H9 (cell line): ENCODE measurements around the gene VPS51. TPM values are rescaled to one million over a fixed set of nuclear protein-coding genes. Genes with fewer than 3 reads are reported as not detected.

Source experiments
- DNase-seq: peaks from one replicate; pipeline ENCODE4 v3.0.0-alpha.2; 2017
- H2AFZ ChIP-seq: one replicate; pipeline ENCODE4 v1.6.1; 2013; ENCODE audit warnings: mild to moderate bottlenecking, low read length, control low read depth, moderate library complexity
- H2AK5ac ChIP-seq: 2 replicates; pipeline ENCODE4 v1.6.1; 2013; ENCODE audit warnings: low read length, control low read depth, mixed read lengths; ENCODE audit not compliant: insufficient read length
- H2BK120ac ChIP-seq: one replicate; pipeline ENCODE4 v1.6.1; 2013; ENCODE audit warnings: low read depth, mild to moderate bottlenecking, low read length, control low read depth, inconsistent platforms; ENCODE audit not compliant: poor library complexity, severe bottlenecking
- H2BK12ac ChIP-seq: 2 replicates; pipeline ENCODE4 v1.6.1; 2013; ENCODE audit warnings: low read length, control low read depth, mixed read lengths, low read depth; ENCODE audit not compliant: insufficient read length
- H2BK15ac ChIP-seq: 2 replicates; pipeline ENCODE4 v1.6.1; 2013; ENCODE audit warnings: low read depth, low read length, control low read depth
- H2BK20ac ChIP-seq: one replicate; pipeline ENCODE4 v1.6.1; 2013; ENCODE audit warnings: low read depth, mild to moderate bottlenecking, low read length, control low read depth, inconsistent platforms; ENCODE audit not compliant: poor library complexity, severe bottlenecking
- H2BK5ac ChIP-seq: 2 replicates; pipeline ENCODE4 v1.6.1; 2013; ENCODE audit warnings: low read length, control low read depth, mixed read lengths; ENCODE audit not compliant: insufficient read length
- H3K14ac ChIP-seq: 2 replicates; pipeline ENCODE4 v1.6.1; 2013; ENCODE audit warnings: low read length, control low read depth; ENCODE audit not compliant: insufficient read depth
- H3K18ac ChIP-seq: 2 replicates; pipeline ENCODE4 v1.6.1; 2013; ENCODE audit warnings: low read depth, mild to moderate bottlenecking, mixed read lengths, low read length, control low read depth; ENCODE audit not compliant: insufficient read length
- H3K23ac ChIP-seq: 2 replicates; pipeline ENCODE4 v1.6.1; 2013; ENCODE audit warnings: low read length, control low read depth, mixed read lengths, low read depth; ENCODE audit not compliant: insufficient read length
- H3K23me2 ChIP-seq: 2 replicates; pipeline ENCODE4 v1.6.1; 2013; ENCODE audit warnings: low read depth, mild to moderate bottlenecking, mixed read lengths, low read length, control low read depth; ENCODE audit not compliant: insufficient read length, poor library complexity, severe bottlenecking
- H3K27ac ChIP-seq: 2 replicates; pipeline ENCODE4 v1.5.1; 2013; ENCODE audit warnings: low read length, control low read depth, mixed read lengths, low read depth; ENCODE audit not compliant: insufficient read length
- H3K27me3 ChIP-seq: 2 replicates; pipeline ENCODE4 v1.6.1; 2013; ENCODE audit warnings: low read length, control low read depth, inconsistent platforms; ENCODE audit not compliant: insufficient read depth
- H3K4ac ChIP-seq: 2 replicates; pipeline ENCODE4 v1.6.1; 2013; ENCODE audit warnings: low read depth, mild to moderate bottlenecking, control low read depth, inconsistent platforms, low read length, moderate library complexity
- H3K4me1 ChIP-seq: 2 replicates; pipeline ENCODE4 v1.6.1; 2013; ENCODE audit warnings: low read length, control low read depth, inconsistent platforms; ENCODE audit not compliant: insufficient read depth
- H3K4me2 ChIP-seq: 2 replicates; pipeline ENCODE4 v1.6.1; 2013; ENCODE audit warnings: low read length, control low read depth, mixed read lengths; ENCODE audit not compliant: insufficient read length, insufficient read depth
- H3K56ac ChIP-seq: 2 replicates; pipeline ENCODE4 v1.6.1; 2013; ENCODE audit warnings: low read depth, mild to moderate bottlenecking, mixed read lengths, low read length, control low read depth; ENCODE audit not compliant: insufficient read length
- H3K79me1 ChIP-seq: 2 replicates; pipeline ENCODE4 v1.6.1; 2013; ENCODE audit warnings: low read depth, mild to moderate bottlenecking, moderate library complexity, low read length, control low read depth, inconsistent platforms; ENCODE audit not compliant: insufficient read depth, poor library complexity, severe bottlenecking
- H3K79me2 ChIP-seq: 2 replicates; pipeline ENCODE4 v1.6.1; 2013; ENCODE audit warnings: low read length, control low read depth, inconsistent platforms; ENCODE audit not compliant: insufficient read depth
- H3K9ac ChIP-seq: 2 replicates; pipeline ENCODE4 v1.6.1; 2013; ENCODE audit warnings: low read length, control low read depth, mixed read lengths; ENCODE audit not compliant: insufficient read length; ENCODE audit errors: extremely low read depth
- H3K9me3 ChIP-seq: one replicate; pipeline ENCODE4 v1.6.1; 2013; ENCODE audit warnings: low read depth, low read length, inconsistent platforms; ENCODE audit not compliant: control insufficient read depth
- H3T11ph ChIP-seq: one replicate; pipeline ENCODE4 v1.6.1; 2013; ENCODE audit warnings: mild to moderate bottlenecking, low read length, control low read depth, inconsistent platforms
- H4K20me1 ChIP-seq: one replicate; pipeline ENCODE4 v1.6.1; 2013; ENCODE audit not compliant: control insufficient read depth, insufficient read length, insufficient read depth
- H4K5ac ChIP-seq: 2 replicates; pipeline ENCODE4 v1.6.1; 2013; ENCODE audit warnings: low read depth, mild to moderate bottlenecking, mixed read lengths, low read length, control low read depth; ENCODE audit not compliant: insufficient read length
- H4K8ac ChIP-seq: replicated peaks from 2 replicates; pipeline ENCODE4 v1.6.1; 2013; ENCODE audit warnings: low read length, control low read depth, mixed read lengths, low read depth; ENCODE audit not compliant: insufficient read length
- H4K91ac ChIP-seq: 2 replicates; pipeline ENCODE4 v1.6.1; 2013; ENCODE audit warnings: low read depth, mild to moderate bottlenecking, moderate library complexity, mixed read lengths, low read length, control low read depth; ENCODE audit not compliant: insufficient read length
- H3K27ac Mint-ChIP-seq, 3 experiments: 2 replicates in 2 of 3; 3 replicates in 1 of 3; pipeline ENCODE4 v1.8.0; 2020 to 2021; ENCODE audit warnings: mixed read lengths in 3 of 3, mild to moderate bottlenecking in 1 of 3, moderate library complexity in 1 of 3
- H3K27me3 Mint-ChIP-seq: 2 replicates; pipeline ENCODE4 v1.8.0; 2021; ENCODE audit warnings: low read depth, mild to moderate bottlenecking, moderate library complexity, mixed read lengths
- H3K36me3 Mint-ChIP-seq, 3 experiments: 2 replicates in 2 of 3; 3 replicates in 1 of 3; pipeline ENCODE4 v1.8.0; 2020 to 2021; ENCODE audit warnings: low read depth in 3 of 3, mixed read lengths in 3 of 3; ENCODE audit not compliant: insufficient read depth in 1 of 3
- H3K4me1 Mint-ChIP-seq, 2 experiments: 2 replicates each; pipeline ENCODE4 v1.8.0; 2020; ENCODE audit warnings: mixed read lengths in 2 of 2
- H3K4me3 Mint-ChIP-seq, 2 experiments: 2 replicates in 1 of 2; 3 replicates in 1 of 2; pipeline ENCODE4 v1.8.0; 2020 to 2021; ENCODE audit warnings: mild to moderate bottlenecking in 2 of 2, mixed read lengths in 2 of 2, moderate library complexity in 1 of 2
- H3K9me3 Mint-ChIP-seq, 2 experiments: 2 replicates in 1 of 2; 3 replicates in 1 of 2; pipeline ENCODE4 v1.8.0; 2020; ENCODE audit warnings: mild to moderate bottlenecking in 2 of 2, mixed read lengths in 2 of 2, moderate library complexity in 1 of 2
- WGBS: extraction: QIAGEN DNeasy Blood & Tissue Kit; methylation state at CpG from one replicate; pipeline ENCODE4 v1.1.7; 2013; ENCODE audit warnings: missing lambda C conversion rate, low lambda C conversion rate, mixed read lengths; ENCODE audit not compliant: insufficient read length; ENCODE audit errors: extremely low coverage; 5-methylcytosine and 5-hydroxymethylcytosine counted together
- total RNA-seq: library from RNA; stranded (reverse); gene quantifications from 2 replicates; pipeline ENCODE4 v1.2.1, GENCODE V29; 2021
- TF ChIP-seq, protein P1 (sequence below): fragments of 200-600 bp; sonication (generic); conservative IDR thresholded peaks from 3 replicates; pipeline ENCODE4 v1.8.0; 2021; ENCODE audit warnings: antibody characterized with exemption, mild to moderate bottlenecking

Gene VPS51
- total RNA-seq, 1 experiment from 2014 or later, result 94.7 TPM

DNA sequence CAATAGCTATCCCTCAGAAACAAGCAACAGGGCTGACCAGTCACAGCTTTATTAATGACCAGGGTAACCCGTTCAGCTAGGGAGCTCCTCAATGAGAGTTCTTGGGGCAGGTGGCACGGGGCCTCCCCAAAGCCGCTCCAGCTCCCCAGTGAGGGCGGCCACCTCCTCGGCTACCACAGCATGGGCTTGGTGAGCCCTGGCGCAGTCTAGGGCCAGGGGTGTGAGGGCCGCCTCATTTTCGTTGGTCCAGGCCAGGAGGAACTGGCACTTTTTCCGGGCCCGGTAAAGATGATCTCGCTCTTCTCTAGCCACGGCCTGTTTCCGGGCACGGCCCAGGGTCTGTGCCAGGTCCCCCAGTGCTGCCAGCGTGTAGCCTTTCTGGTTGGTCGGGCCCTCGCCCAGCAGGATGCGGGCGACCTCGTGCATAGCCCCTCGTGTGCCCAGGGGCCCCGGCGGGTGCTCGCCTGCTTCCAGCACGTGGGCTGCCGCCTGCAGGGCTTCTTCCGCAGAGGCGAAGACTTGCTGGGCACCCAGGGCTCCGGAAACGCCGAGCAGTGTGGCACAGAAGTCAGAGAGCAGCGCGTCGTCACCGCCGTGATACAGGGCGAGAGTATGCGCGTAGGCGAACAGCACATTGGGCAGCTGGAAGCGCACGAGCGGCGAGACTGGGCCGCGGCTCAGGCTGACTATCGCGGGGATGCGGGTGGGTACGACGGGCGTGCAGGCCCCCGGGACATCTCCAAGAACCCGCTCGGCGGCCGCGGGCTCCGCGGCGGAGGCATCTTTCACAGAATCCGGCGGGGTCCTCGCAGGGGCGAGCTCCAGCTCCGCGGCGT, 20.6 kb downstream of the VPS51 start:
- peaks cover 14 to 22% of the 10 kb centered on the region in 2 experiments for H3K4me1 Mint-ChIP-seq
- H3K4me3 Mint-ChIP-seq, result peak overlapping the region; percentile 84 to 89
- Histone ChIP-seq H4K5ac (no peak overlapping the region), H3K79me1 (no peaks in the 10 kb centered on the region), H3K23me2 (peaks cover 20% of the 10 kb centered on the region), H2BK5ac (no peak overlapping the region), H3K4me1 (no peaks in the 10 kb centered on the region), H3K56ac (no peak overlapping the region), H2BK20ac (no peak overlapping the region), H3K23ac (no peak overlapping the region), H2BK12ac (no peak overlapping the region), H3K4ac (no peak overlapping the region; the same call in 1 of the 2 replicates), H3K9me3 (no peaks in the 10 kb centered on the region), H3T11ph (no peak overlapping the region), H3K9ac (peak overlapping the region; percentile 82), H2AK5ac (no peak overlapping the region), H2BK15ac (no peak overlapping the region), H3K4me2 (peak overlapping the region; percentile 74), H3K79me2 (peaks cover 6% of the 10 kb centered on the region; the same call in 1 of the 2 replicates), H3K27ac (no peak overlapping the region), H4K8ac (no peak overlapping the region), H3K18ac (peak overlapping the region; percentile 88), H3K14ac (peak overlapping the region; percentile 91), H4K20me1 (no peaks in the 10 kb centered on the region), H3K27me3 (no peaks in the 10 kb centered on the region), H2AFZ (no peak overlapping the region), H2BK120ac (no peak overlapping the region), H4K91ac (no peak overlapping the region)
- H3K27ac Mint-ChIP-seq, result peak overlapping the region; percentile 92 to 98 (median 96); a peak in 5 of 7 replicates
- peaks cover 1% of the 10 kb centered on the region; the same call in 1 of the 2 replicates for H3K27me3 Mint-ChIP-seq
- H3K36me3 Mint-ChIP-seq, result peaks cover 25 to 61% (median 59%) of the 10 kb centered on the region in 3 experiments
- no peaks in the 10 kb centered on the region for H3K9me3 Mint-ChIP-seq
- TF ChIP-seq, protein P1, sequence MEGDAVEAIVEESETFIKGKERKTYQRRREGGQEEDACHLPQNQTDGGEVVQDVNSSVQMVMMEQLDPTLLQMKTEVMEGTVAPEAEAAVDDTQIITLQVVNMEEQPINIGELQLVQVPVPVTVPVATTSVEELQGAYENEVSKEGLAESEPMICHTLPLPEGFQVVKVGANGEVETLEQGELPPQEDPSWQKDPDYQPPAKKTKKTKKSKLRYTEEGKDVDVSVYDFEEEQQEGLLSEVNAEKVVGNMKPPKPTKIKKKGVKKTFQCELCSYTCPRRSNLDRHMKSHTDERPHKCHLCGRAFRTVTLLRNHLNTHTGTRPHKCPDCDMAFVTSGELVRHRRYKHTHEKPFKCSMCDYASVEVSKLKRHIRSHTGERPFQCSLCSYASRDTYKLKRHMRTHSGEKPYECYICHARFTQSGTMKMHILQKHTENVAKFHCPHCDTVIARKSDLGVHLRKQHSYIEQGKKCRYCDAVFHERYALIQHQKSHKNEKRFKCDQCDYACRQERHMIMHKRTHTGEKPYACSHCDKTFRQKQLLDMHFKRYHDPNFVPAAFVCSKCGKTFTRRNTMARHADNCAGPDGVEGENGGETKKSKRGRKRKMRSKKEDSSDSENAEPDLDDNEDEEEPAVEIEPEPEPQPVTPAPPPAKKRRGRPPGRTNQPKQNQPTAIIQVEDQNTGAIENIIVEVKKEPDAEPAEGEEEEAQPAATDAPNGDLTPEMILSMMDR, result no peak
- DNase-seq, result peak; percentile 56
- WGBS, result no CpG with 5 or more reads among the region's 68 CpGs
